Measurements from ENCODE around the gene GNAT2. TPM values are rescaled to one million over a fixed set of nuclear protein-coding genes. Genes with fewer than 3 reads are reported as not detected.

GNAT2 gene
- total RNA-seq, 6 experiments from 2014 or later: 0.11 to 0.40 (median 0.34) TPM; not detected in 3

- H3K27ac Mint-ChIP-seq: no peak overlapping the region
- DNase-seq: no peak
- H3K36me3 Mint-ChIP-seq (ENCODE audit: low read depth): no peaks in the 10 kb centered on the region
- no peak for TF ChIP-seq CTCF (IDR thresholded peaks at IDR 0.05)
- H3K27me3 Mint-ChIP-seq (ENCODE audit: insufficient read depth): peaks cover 5% of the 10 kb centered on the region
- H3K9me3 Mint-ChIP-seq: no peaks in the 10 kb centered on the region
- H3K4me3 Mint-ChIP-seq: no peak overlapping the region
- H3K4me1 Mint-ChIP-seq (ENCODE audit: low read depth): peaks cover 26% of the 10 kb centered on the region
Observed at GRCh38 chr1:109641078-109641740, 21.8 kb upstream of the GNAT2 start.

- Mint-ChIP-seq H3K9me3 (no peaks in the 10 kb centered on the region), H3K27me3 (ENCODE audit: insufficient read depth) (peaks cover 5% of the 10 kb centered on the region), H3K4me3 (no peak overlapping the region), H3K36me3 (ENCODE audit: low read depth) (no peaks in the 10 kb centered on the region), H3K27ac (no peak overlapping the region), H3K4me1 (ENCODE audit: low read depth) (peaks cover 34% of the 10 kb centered on the region)
- peak; percentile 68 for DNase-seq
- peak; percentile 98 for TF ChIP-seq CTCF (IDR thresholded peaks at IDR 0.05)
Observed at GRCh38 chr1:109640285-109640865, 21.0 kb upstream of the GNAT2 start.

- H3K4me1 Mint-ChIP-seq (ENCODE audit: low read depth): peaks cover 36% of the 10 kb centered on the region
- no peak for TF ChIP-seq CTCF (IDR thresholded peaks at IDR 0.05)
- no peak overlapping the region for H3K27ac Mint-ChIP-seq
- H3K27me3 Mint-ChIP-seq (ENCODE audit: insufficient read depth): peaks cover 3% of the 10 kb centered on the region
- H3K9me3 Mint-ChIP-seq: no peaks in the 10 kb centered on the region
- no peak overlapping the region for H3K4me3 Mint-ChIP-seq
- no peaks in the 10 kb centered on the region for H3K36me3 Mint-ChIP-seq (ENCODE audit: low read depth)
- no peak for DNase-seq
Observed at GRCh38 chr1:109639841-109640184, 20.4 kb upstream of the GNAT2 start.

GRCh38 chr1:109639063-109639840 is 19.8 kb upstream of the GNAT2 start:
- no peak overlapping the region for H3K4me3 Mint-ChIP-seq
- H3K9me3 Mint-ChIP-seq: no peaks in the 10 kb centered on the region
- peaks cover 3% of the 10 kb centered on the region for H3K27me3 Mint-ChIP-seq (ENCODE audit: insufficient read depth)
- DNase-seq: no peak
- no peak for TF ChIP-seq CTCF (IDR thresholded peaks at IDR 0.05)
- peaks cover 4% of the 10 kb centered on the region; the same call in 1 of the 2 replicates for H3K36me3 Mint-ChIP-seq (ENCODE audit: low read depth)
- no peak overlapping the region for H3K27ac Mint-ChIP-seq
- H3K4me1 Mint-ChIP-seq (ENCODE audit: low read depth): peaks cover 37% of the 10 kb centered on the region

GRCh38 chr1:109637446-109637845 is 18.0 kb upstream of the GNAT2 start:
- no peak for TF ChIP-seq CTCF (IDR thresholded peaks at IDR 0.05)
- H3K27me3 Mint-ChIP-seq (ENCODE audit: insufficient read depth): peaks cover 3% of the 10 kb centered on the region
- peaks cover 5% of the 10 kb centered on the region; the same call in 1 of the 2 replicates for H3K36me3 Mint-ChIP-seq (ENCODE audit: low read depth)
- H3K27ac Mint-ChIP-seq: peak overlapping the region; percentile 33; the same call in 1 of the 2 replicates
- no peak for DNase-seq
- no peaks in the 10 kb centered on the region for H3K9me3 Mint-ChIP-seq
- H3K4me1 Mint-ChIP-seq (ENCODE audit: low read depth): peaks cover 33% of the 10 kb centered on the region
- H3K4me3 Mint-ChIP-seq: no peak overlapping the region
